GM12878 (cell line): ENCODE measurements around the gene LAMB4. TPM values are rescaled to one million over a fixed set of nuclear protein-coding genes. Genes with fewer than 3 reads are reported as not detected.

Experiments used
- ATAC-seq: fragments of 200-7000 bp; cut with Tn5 transposase; 3 replicates; pipeline ENCODE4 v1.9.1; 2020; ENCODE audit warnings: mild to moderate bottlenecking, moderate library complexity
- BruUV-seq: library from RNA; stranded (reverse); fragments of 400-500 nt; replicated peaks from 2 replicates; lab custom pipeline; 2021; lab: Mats Ljungman, UMichigan
- CTCF ChIA-PET: fragments of 300-600 bp; sonication (Branson Sonifier 250); formaldehyde crosslinking; extraction: SDS; loops from one replicate; lab custom pipeline; 2021; ENCODE audit warnings: inconsistent platforms; lab: Yijun Ruan, JAX
- POLR2A ChIA-PET: fragments of 350-600 bp; formaldehyde crosslinking; extraction: SDS; loops from one replicate; lab custom pipeline; 2021; ENCODE audit warnings: inconsistent platforms; lab: Charles Lee
- RAD21 ChIA-PET: fragments of 300-600 bp; sonication (Branson Sonifier 250); formaldehyde crosslinking; loops from one replicate; lab custom pipeline; 2023; ENCODE audit warnings: antibody characterized with exemption; ENCODE audit not compliant: unreplicated experiment; lab: Charles Lee
- SMC1A ChIA-PET: fragments of 300-600 bp; sonication (Branson Sonifier 250); formaldehyde crosslinking; loops from one replicate; lab custom pipeline; 2023; ENCODE audit not compliant: unreplicated experiment, uncharacterized antibody; lab: Charles Lee
- DNase-seq: peaks from one replicate; pipeline ENCODE4 v3.0.0-alpha.2; 2011; ENCODE audit warnings: low read depth, low spot score
- FAIRE-seq: peaks from 3 replicates; lab custom pipeline; 2011; peaks lifted over from hg19 to GRCh38; lab: Jason Lieb, UNC
- H2AFZ ChIP-seq: 2 replicates; pipeline ENCODE4 v1.6.0; 2011; ENCODE audit warnings: low read depth, low read length, control low read depth; ENCODE audit not compliant: control insufficient read depth
- H3K27ac ChIP-seq: 2 replicates; pipeline ENCODE4 v1.5.1; 2011; ENCODE audit warnings: control low read depth; ENCODE audit not compliant: control insufficient read depth, insufficient read depth
- H3K27me3 ChIP-seq, 2 experiments: replicated peaks in 1 of 2; 2 replicates each; pipeline versions ENCODE4 v1.6.0 to v1.6.1; 2011; ENCODE audit warnings: low read length in 1 of 2; ENCODE audit not compliant: control insufficient read depth in 2 of 2, insufficient read depth in 2 of 2
- H3K36me3 ChIP-seq, 2 experiments: 2 replicates each; pipeline ENCODE4 v1.5.1; 2011; ENCODE audit warnings: low read length in 1 of 2; ENCODE audit not compliant: control insufficient read depth in 2 of 2, insufficient read depth in 2 of 2
- H3K4me1 ChIP-seq: 2 replicates; pipeline ENCODE4 v1.6.1; 2011; ENCODE audit warnings: mild to moderate bottlenecking, low read length, moderate library complexity, mixed read lengths; ENCODE audit not compliant: control insufficient read depth, insufficient read depth
- H3K4me2 ChIP-seq: 2 replicates; pipeline ENCODE4 v1.6.0; 2011; ENCODE audit warnings: control low read depth; ENCODE audit not compliant: control insufficient read depth, insufficient read depth
- H3K4me3 ChIP-seq: fragments of 200-600 bp; sonication (generic); 2 replicates; pipeline ENCODE4 v1.5.1; 2016
- H3K79me2 ChIP-seq: 2 replicates; pipeline ENCODE4 v1.6.0; 2011; ENCODE audit warnings: low read length; ENCODE audit not compliant: control insufficient read depth, insufficient read depth
- H3K9ac ChIP-seq: 2 replicates; pipeline ENCODE4 v1.8.0; 2011; ENCODE audit warnings: low read length, control low read depth, mixed read lengths; ENCODE audit not compliant: control insufficient read depth, insufficient read depth
- H3K9me3 ChIP-seq: replicated peaks from 3 replicates; pipeline ENCODE4 v1.5.1; 2011; ENCODE audit warnings: mild to moderate bottlenecking, low read length; ENCODE audit not compliant: control insufficient read depth, insufficient read depth
- H4K20me1 ChIP-seq: 2 replicates; pipeline ENCODE4 v1.6.0; 2011; ENCODE audit not compliant: control insufficient read depth, insufficient read depth
- CBX3 ChIP-seq: fragments of 200-600 bp; sonication (generic); IDR thresholded peaks from 2 replicates; pipeline ENCODE4 v1.6.1; 2016; ENCODE audit warnings: low read depth, borderline replicate concordance
- CREB1 ChIP-seq: IDR thresholded peaks from 2 replicates; pipeline ENCODE4 v1.6.1; 2012; ENCODE audit warnings: low read depth, mild to moderate bottlenecking, inconsistent platforms
- E2F8 ChIP-seq: fragments of 450-650 bp; IDR thresholded peaks from 2 replicates; pipeline ENCODE4 v1.6.1; 2018; ENCODE audit warnings: mild to moderate bottlenecking, low read depth, moderate library complexity; ENCODE audit not compliant: partially characterized antibody
- KLF5 ChIP-seq: fragments of 450-650 bp; IDR thresholded peaks from 2 replicates; pipeline ENCODE4 v1.6.1; 2014; ENCODE audit warnings: mild to moderate bottlenecking; ENCODE audit not compliant: partially characterized antibody
- MYC ChIP-seq: IDR thresholded peaks from 2 replicates; pipeline ENCODE4 v1.6.1; 2011; ENCODE audit warnings: mild to moderate bottlenecking, low read length, moderate library complexity, inconsistent platforms; ENCODE audit not compliant: insufficient read depth, insufficient replicate concordance, insufficient read length, severe bottlenecking
- NR2C1 ChIP-seq: fragments of 450-650 bp; IDR thresholded peaks from 2 replicates; pipeline ENCODE4 v1.6.1; 2017; ENCODE audit warnings: antibody characterized with exemption, mild to moderate bottlenecking, moderate library complexity
- RBBP5 ChIP-seq: fragments of 200-600 bp; sonication (generic); conservative IDR thresholded peaks from 2 replicates; pipeline ENCODE4 v1.6.1; 2016
- SUPT20H ChIP-seq: IDR thresholded peaks from 2 replicates; pipeline ENCODE4 v1.6.1; 2011; ENCODE audit warnings: low read depth, mild to moderate bottlenecking, low read length, moderate library complexity, borderline replicate concordance; ENCODE audit not compliant: control insufficient read depth
- TCF12 ChIP-seq: IDR thresholded peaks from 2 replicates; pipeline ENCODE4 v1.6.1; 2011; ENCODE audit warnings: low read depth, mild to moderate bottlenecking, low read length
- ZBTB4 ChIP-seq: fragments of 450-650 bp; formaldehyde crosslinking; IDR thresholded peaks from 2 replicates; pipeline ENCODE4 v1.4.0; 2022; ENCODE audit warnings: mild to moderate bottlenecking, moderate library complexity
- ZNF687 ChIP-seq: fragments of 450-650 bp; IDR thresholded peaks from 2 replicates; pipeline ENCODE4 v1.6.1; 2017; ENCODE audit warnings: mild to moderate bottlenecking, moderate library complexity
- WGBS: methylation state at CpG from one replicate; pipeline ENCODE4 v1.1.6; 2016; ENCODE audit warnings: low lambda C conversion rate; ENCODE audit not compliant: insufficient replicate concordance, insufficient coverage; ENCODE audit errors: missing lambda C conversion rate; 5-methylcytosine and 5-hydroxymethylcytosine counted together
- in situ Hi-C: fragments of 300-500 bp; cut with MboI; formaldehyde crosslinking; loops from 9 replicates; pipeline ENCODE4 v1.14.3; 2018; ENCODE audit warnings: mixed read lengths
- intact Hi-C: fragments of 100-400 bp; cut with micrococcal nuclease; formaldehyde crosslinking; loops from one replicate; pipeline ENCODE4 v1.14.2; 2022; ENCODE audit not compliant: unreplicated experiment
- polyA plus RNA-seq, 11 experiments: library from polyadenylated mRNA; depleted of rRNA in 4 of 11; unstranded in 6 of 11; stranded (reverse) in 5 of 11; fragments of >200 nt; fragmentation: Nextera tagmentation in 4 of 11; fragmentation: Illumina TruSeq in 1 of 11; extraction: Ambion mirVana in 4 of 11; extraction: Trizol in 1 of 11; gene quantifications; 1 replicate in 1 of 11; 2 replicates in 10 of 11; pipeline versions ENCODE4 v1.2.1 to v1.2.3, GENCODE V29; 2011 to 2016; ENCODE audit warnings: inconsistent platforms in 2 of 11, missing spikeins in 2 of 11, low read depth in 1 of 11
- total RNA-seq, 4 experiments: library from RNA; depleted of rRNA in 3 of 4; stranded (reverse); fragments of >200 nt in 3 of 4; fragmentation: Illumina TruSeq in 1 of 4; extraction: Trizol in 1 of 4; gene quantifications; 2 replicates each; pipeline versions ENCODE4 v1.2.1 to v1.2.3, GENCODE V29; 2013 to 2021

The LAMB4 gene
- total and polyA plus RNA-seq, 10 of the 15 experiments (the other 5 are each of a cell fraction or from before 2014, with no cell fraction given), result 0.04 to 0.06 TPM; not detected in 8

GRCh38 chr7:108124820-108125219, 5.3 kb downstream of the LAMB4 start:
- ChIA-PET SMC1A (interaction anchor here (0.6 to 2.1 kb wide), 7 partner anchors 9 to 681 kb away, joined by 3 to 6 read pairs (median 5); no protein-coding TSS in a partner anchor), RAD21 (interaction anchor here (1.5 to 1.8 kb wide), 2 partner anchors 11 to 20 kb away, joined by 4 to 8 read pairs; no protein-coding TSS in a partner anchor), POLR2A (no interaction called here), CTCF (interaction anchor here (0.7 to 2.0 kb wide), 5 partner anchors 9 to 25 kb away, joined by 3 to 7 read pairs (median 5); no protein-coding TSS in a partner anchor)
- Histone ChIP-seq H2AFZ (no peak overlapping the region), H3K4me2 (no peak overlapping the region), H4K20me1 (no peaks in the 10 kb centered on the region), H3K79me2 (no peaks in the 10 kb centered on the region), H3K36me3 (no peaks in the 10 kb centered on the region), H3K27ac (no peak overlapping the region), H3K9me3 (no peaks in the 10 kb centered on the region), H3K4me1 (no peaks in the 10 kb centered on the region), H3K27me3 (0 out of 4 replicates have a peak, but pooled peaks cover 0 to 3% of the 10 kb centered on the region in 2 experiments), H3K9ac (no peak overlapping the region), H3K4me3 (no peak overlapping the region)
- DNase-seq, result no peak
- ATAC-seq, result no peak
- intact Hi-C loops (no loop called here), in situ Hi-C loops (no loop called here)
- no peak for FAIRE-seq
- no TSS peak for BruUV-seq
- WGBS, result 64% methylated on average over 3 of the region's 3 CpGs
- TF ChIP-seq CREB1 (no peak), ZBTB4 (CRISPR knock-in tag) (no peak), E2F8 (no peak), NR2C1 (no peak), RBBP5 (no peak), MYC (no peak), KLF5 (no peak), ZNF687 (no peak), TCF12 (no peak), SUPT20H (no peak), CBX3 (no peak)
